ENCODE measurements around the gene DPEP1. TPM values are rescaled to one million over a fixed set of nuclear protein-coding genes. Genes with fewer than 3 reads are reported as not detected.

Gene DPEP1
- total RNA-seq, 1 donor from 2014 or later, result not detected

DNA sequence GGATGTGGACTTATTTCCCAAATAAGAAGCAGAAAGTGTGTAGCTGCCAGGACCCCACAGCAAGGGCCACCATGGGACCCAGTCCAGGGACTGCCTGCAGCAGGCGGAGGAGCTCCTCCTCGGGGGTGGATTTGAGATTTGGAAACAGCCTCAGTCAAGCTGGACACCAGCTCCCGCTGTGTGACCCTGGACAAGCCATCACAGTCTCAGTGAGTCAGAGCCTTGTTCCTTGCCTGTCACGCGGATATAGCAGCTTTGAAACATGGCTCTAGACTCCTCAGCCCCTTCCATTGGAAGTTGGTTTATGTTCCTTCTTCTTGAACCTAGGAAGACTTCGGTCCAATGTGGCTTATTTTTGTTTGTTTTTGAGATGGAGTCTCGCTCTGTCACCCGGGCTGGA lies 12.5 kb upstream of the DPEP1 start:
- DNase-seq (ENCODE audit: low spot score), result no peak
- H3K27me3 Mint-ChIP-seq (ENCODE audit: low read depth), result no peaks in the 10 kb centered on the region
- no peaks in the 10 kb centered on the region for H3K9me3 Mint-ChIP-seq (ENCODE audit: low read depth)
- H3K36me3 Mint-ChIP-seq (ENCODE audit: low read depth), result no peaks in the 10 kb centered on the region
- TF ChIP-seq, protein P1, sequence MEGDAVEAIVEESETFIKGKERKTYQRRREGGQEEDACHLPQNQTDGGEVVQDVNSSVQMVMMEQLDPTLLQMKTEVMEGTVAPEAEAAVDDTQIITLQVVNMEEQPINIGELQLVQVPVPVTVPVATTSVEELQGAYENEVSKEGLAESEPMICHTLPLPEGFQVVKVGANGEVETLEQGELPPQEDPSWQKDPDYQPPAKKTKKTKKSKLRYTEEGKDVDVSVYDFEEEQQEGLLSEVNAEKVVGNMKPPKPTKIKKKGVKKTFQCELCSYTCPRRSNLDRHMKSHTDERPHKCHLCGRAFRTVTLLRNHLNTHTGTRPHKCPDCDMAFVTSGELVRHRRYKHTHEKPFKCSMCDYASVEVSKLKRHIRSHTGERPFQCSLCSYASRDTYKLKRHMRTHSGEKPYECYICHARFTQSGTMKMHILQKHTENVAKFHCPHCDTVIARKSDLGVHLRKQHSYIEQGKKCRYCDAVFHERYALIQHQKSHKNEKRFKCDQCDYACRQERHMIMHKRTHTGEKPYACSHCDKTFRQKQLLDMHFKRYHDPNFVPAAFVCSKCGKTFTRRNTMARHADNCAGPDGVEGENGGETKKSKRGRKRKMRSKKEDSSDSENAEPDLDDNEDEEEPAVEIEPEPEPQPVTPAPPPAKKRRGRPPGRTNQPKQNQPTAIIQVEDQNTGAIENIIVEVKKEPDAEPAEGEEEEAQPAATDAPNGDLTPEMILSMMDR (IDR thresholded peaks at IDR 0.05), result no peak
- peaks cover 15% of the 10 kb centered on the region for H3K4me1 Mint-ChIP-seq (ENCODE audit: low read depth)
- H3K27ac Mint-ChIP-seq (ENCODE audit: unreplicated experiment), result peak overlapping the region; percentile 32
- H3K4me3 Mint-ChIP-seq (ENCODE audit: unreplicated experiment), result no peak overlapping the region

DNA sequence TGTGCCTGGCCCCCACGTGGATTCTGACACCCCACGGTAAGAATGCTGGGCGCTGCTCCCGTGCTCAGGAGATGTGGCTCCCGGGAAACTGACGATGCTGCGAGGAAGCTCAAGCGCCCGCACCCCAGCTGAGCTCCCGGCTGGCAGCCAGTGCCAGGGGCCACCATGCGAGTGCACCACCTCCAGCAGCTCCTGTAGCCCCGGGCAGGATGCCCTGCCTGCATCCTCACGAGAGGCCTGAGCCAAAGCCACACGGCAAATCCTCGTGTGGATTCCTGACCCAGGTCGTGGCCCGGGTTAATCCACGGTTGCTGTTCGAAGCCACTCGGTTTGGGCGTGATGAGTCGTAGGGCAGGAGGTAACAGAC lies 11.6 kb upstream of the DPEP1 start:
- DNase-seq (ENCODE audit: low spot score), result no peak
- H3K9me3 Mint-ChIP-seq (ENCODE audit: low read depth), result no peaks in the 10 kb centered on the region
- no peaks in the 10 kb centered on the region for H3K36me3 Mint-ChIP-seq (ENCODE audit: low read depth)
- peak overlapping the region; percentile 89 for H3K27ac Mint-ChIP-seq (ENCODE audit: unreplicated experiment)
- H3K4me3 Mint-ChIP-seq (ENCODE audit: unreplicated experiment), result no peak overlapping the region
- TF ChIP-seq, protein P1 (IDR thresholded peaks at IDR 0.05), result no peak
- H3K27me3 Mint-ChIP-seq (ENCODE audit: low read depth), result no peaks in the 10 kb centered on the region
- H3K4me1 Mint-ChIP-seq (ENCODE audit: low read depth), result peaks cover 15% of the 10 kb centered on the region

DNA sequence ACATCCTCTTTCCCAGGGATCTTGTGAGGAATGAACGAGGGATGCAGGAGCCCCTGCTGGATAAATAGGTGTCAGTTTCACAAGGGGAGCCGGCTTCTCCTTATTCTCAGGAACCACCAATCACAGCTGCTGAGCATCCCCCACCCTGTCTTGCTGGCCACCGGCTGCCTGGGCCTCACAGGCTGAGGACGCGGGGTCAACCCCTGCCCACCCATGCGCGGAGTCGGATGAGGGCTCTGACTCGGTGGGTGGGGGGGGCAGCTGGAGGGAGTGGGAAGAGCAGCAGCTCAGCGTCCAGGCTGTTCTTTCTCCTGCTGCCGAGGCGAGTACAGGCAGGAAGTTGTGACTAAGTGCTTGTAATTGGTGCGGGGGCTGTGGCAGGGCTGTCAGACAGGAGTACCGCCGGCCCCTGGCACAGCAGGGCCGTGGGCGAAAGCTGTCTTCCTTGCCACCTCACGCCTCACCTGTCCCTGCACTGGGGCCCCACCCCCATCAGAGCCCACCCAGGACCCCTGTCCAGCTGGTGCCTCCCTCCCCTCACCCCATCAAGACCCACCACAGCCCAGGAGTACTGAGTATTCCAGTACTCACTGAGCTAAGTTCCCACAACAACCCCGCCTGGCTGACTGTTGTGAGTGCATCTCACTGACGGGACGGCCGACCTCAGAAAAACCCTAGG lies 11.0 kb upstream of the DPEP1 start:
- Mint-ChIP-seq H3K4me1 (ENCODE audit: low read depth) (peaks cover 15% of the 10 kb centered on the region), H3K9me3 (ENCODE audit: low read depth) (no peaks in the 10 kb centered on the region), H3K27me3 (ENCODE audit: low read depth) (no peaks in the 10 kb centered on the region), H3K4me3 (ENCODE audit: unreplicated experiment) (peak overlapping the region; percentile 49), H3K27ac (ENCODE audit: unreplicated experiment) (peak overlapping the region; percentile 89), H3K36me3 (ENCODE audit: low read depth) (no peaks in the 10 kb centered on the region)
- TF ChIP-seq, protein P1 (IDR thresholded peaks at IDR 0.05), result peak; percentile 26
- DNase-seq (ENCODE audit: low spot score), result no peak

DNA sequence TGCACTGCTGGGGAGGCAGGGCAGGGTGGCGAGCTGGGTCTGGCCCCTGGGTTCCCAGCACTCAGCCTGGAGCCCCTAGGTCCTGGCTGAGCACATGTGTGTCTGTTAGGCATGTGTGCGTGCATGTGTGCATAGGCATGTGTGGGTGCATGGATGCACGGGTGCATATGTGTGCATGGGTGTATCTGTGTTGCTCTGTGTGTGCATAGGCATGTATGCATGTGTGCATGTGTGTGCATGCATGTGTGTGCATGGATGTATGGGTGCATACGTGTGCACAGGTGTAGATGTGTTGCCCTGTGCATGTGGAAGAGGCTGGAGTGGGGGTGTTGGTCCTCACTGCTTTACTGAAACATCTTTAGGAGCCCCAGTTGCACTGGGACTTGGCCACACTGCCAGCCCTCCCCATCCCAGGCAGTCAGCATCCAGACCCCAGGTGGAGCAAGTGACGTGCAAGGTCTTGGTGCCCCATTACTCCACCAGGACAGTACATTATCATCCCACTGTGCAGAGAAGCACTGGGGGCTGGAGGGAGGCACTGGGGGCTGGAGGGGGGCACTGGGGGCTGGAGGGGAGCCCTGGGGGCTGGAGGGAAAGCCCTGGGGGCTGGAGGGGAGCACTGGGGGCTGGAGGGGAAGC lies 10.4 kb upstream of the DPEP1 start:
- H3K36me3 Mint-ChIP-seq (ENCODE audit: low read depth), result no peaks in the 10 kb centered on the region
- H3K4me3 Mint-ChIP-seq (ENCODE audit: unreplicated experiment), result no peak overlapping the region
- peak overlapping the region; percentile 89 for H3K27ac Mint-ChIP-seq (ENCODE audit: unreplicated experiment)
- H3K4me1 Mint-ChIP-seq (ENCODE audit: low read depth), result peaks cover 15% of the 10 kb centered on the region
- H3K27me3 Mint-ChIP-seq (ENCODE audit: low read depth), result no peaks in the 10 kb centered on the region
- no peak for DNase-seq (ENCODE audit: low spot score)
- TF ChIP-seq, protein P1 (IDR thresholded peaks at IDR 0.05), result no peak
- H3K9me3 Mint-ChIP-seq (ENCODE audit: low read depth), result no peaks in the 10 kb centered on the region

DNA sequence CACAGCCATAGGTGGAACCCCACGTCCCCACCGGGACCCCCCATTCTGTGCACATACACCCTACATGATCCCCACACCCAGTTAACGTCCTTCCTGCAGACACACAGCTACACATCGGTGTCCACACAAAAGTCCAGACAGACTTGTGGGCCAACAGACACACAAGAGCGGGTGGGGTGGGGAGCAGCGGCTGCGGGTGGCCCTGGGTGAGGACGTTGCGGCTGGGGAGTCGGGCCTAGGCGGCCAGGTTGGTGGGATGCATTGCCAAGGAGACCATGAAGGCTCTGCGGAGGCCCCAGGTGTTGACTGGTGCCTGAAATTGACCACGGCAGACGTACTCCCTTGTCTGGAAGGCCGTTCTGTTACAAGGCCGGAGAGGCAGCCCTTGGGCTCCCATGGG lies 8.7 kb upstream of the DPEP1 start:
- no peak overlapping the region for H3K4me3 Mint-ChIP-seq (ENCODE audit: unreplicated experiment)
- DNase-seq (ENCODE audit: low spot score), result no peak
- no peaks in the 10 kb centered on the region for H3K27me3 Mint-ChIP-seq (ENCODE audit: low read depth)
- H3K36me3 Mint-ChIP-seq (ENCODE audit: low read depth), result no peaks in the 10 kb centered on the region
- TF ChIP-seq, protein P1 (IDR thresholded peaks at IDR 0.05), result no peak
- H3K9me3 Mint-ChIP-seq (ENCODE audit: low read depth), result no peaks in the 10 kb centered on the region
- no peak overlapping the region for H3K27ac Mint-ChIP-seq (ENCODE audit: unreplicated experiment)
- H3K4me1 Mint-ChIP-seq (ENCODE audit: low read depth), result peaks cover 15% of the 10 kb centered on the region
